ENCODE measurements around the gene ZNF560. TPM values are rescaled to one million over a fixed set of nuclear protein-coding genes. Genes with fewer than 3 reads are reported as not detected.

Gene ZNF560
- total RNA-seq, 2 donors from 2014 or later, result 5.9 TPM; not detected in 1

- no peak overlapping the region for H3K27ac ChIP-seq
- no peak for TF ChIP-seq POLR2A (IDR thresholded peaks at IDR 0.05)
- TF ChIP-seq POLR2AphosphoS5 (IDR thresholded peaks at IDR 0.05), result no peak
- no peak for TF ChIP-seq CTCF (IDR thresholded peaks at IDR 0.05)
- H3K9me3 ChIP-seq, result no peaks in the 10 kb centered on the region
- intact Hi-C loops (cut with DNase I), result no loop called here
- no peak for DNase-seq (ENCODE audit: low spot score)
- H3K36me3 ChIP-seq, result no peaks in the 10 kb centered on the region
- 86% methylated on average over 3 of the region's 3 CpGs for WGBS
- no peaks in the 10 kb centered on the region for H3K27me3 ChIP-seq (replicated peaks; ENCODE audit: insufficient read depth)
- no peaks in the 10 kb centered on the region for H3K4me1 ChIP-seq (replicated peaks)
- H3K4me3 ChIP-seq, result no peak overlapping the region
Observed at GRCh38 chr19:9507285-9507684, 8.9 kb upstream of the ZNF560 start.

- DNase-seq (ENCODE audit: low spot score), result no peak
- no peak overlapping the region for H3K27ac ChIP-seq
- H3K27me3 ChIP-seq (replicated peaks; ENCODE audit: insufficient read depth), result no peaks in the 10 kb centered on the region
- 95% methylated on average over 1 of the region's 1 CpG for WGBS
- H3K4me1 ChIP-seq (replicated peaks), result no peaks in the 10 kb centered on the region
- H3K9me3 ChIP-seq, result no peaks in the 10 kb centered on the region
- intact Hi-C loops (cut with DNase I), result no loop called here
- H3K4me3 ChIP-seq, result no peak overlapping the region
- H3K36me3 ChIP-seq, result no peaks in the 10 kb centered on the region
- no peak for TF ChIP-seq POLR2A (IDR thresholded peaks at IDR 0.05)
- no peak for TF ChIP-seq CTCF (IDR thresholded peaks at IDR 0.05)
- TF ChIP-seq POLR2AphosphoS5 (IDR thresholded peaks at IDR 0.05), result no peak
Observed at GRCh38 chr19:9500796-9501195, 2.4 kb upstream of the ZNF560 start.

- H3K27me3 ChIP-seq (replicated peaks; ENCODE audit: insufficient read depth), result no peaks in the 10 kb centered on the region
- TF ChIP-seq POLR2AphosphoS5 (IDR thresholded peaks at IDR 0.05) (no peak), POLR2A (IDR thresholded peaks at IDR 0.05) (no peak), CTCF (IDR thresholded peaks at IDR 0.05) (no peak)
- DNase-seq (ENCODE audit: low spot score), result no peak
- H3K4me3 ChIP-seq, result no peak overlapping the region
- no peaks in the 10 kb centered on the region for H3K9me3 ChIP-seq
- H3K36me3 ChIP-seq, result no peaks in the 10 kb centered on the region
- intact Hi-C loops (cut with DNase I), result no loop called here
- no peaks in the 10 kb centered on the region for H3K4me1 ChIP-seq (replicated peaks)
- no peak overlapping the region for H3K27ac ChIP-seq
- 94% methylated on average over 2 of the region's 2 CpGs for WGBS
Observed at GRCh38 chr19:9494096-9494495, 4.3 kb downstream of the ZNF560 start.

- Histone ChIP-seq H3K27ac (no peak overlapping the region), H3K4me1 (replicated peaks) (no peaks in the 10 kb centered on the region), H3K9me3 (no peaks in the 10 kb centered on the region), H3K36me3 (no peaks in the 10 kb centered on the region), H3K4me3 (no peak overlapping the region), H3K27me3 (replicated peaks; ENCODE audit: insufficient read depth) (no peaks in the 10 kb centered on the region)
- DNase-seq (ENCODE audit: low spot score), result no peak
- TF ChIP-seq POLR2A (IDR thresholded peaks at IDR 0.05) (no peak), POLR2AphosphoS5 (IDR thresholded peaks at IDR 0.05) (no peak)
- intact Hi-C loops (cut with DNase I), result no loop called here
- WGBS, result 93% methylated on average over 2 of the region's 2 CpGs
Observed at GRCh38 chr19:9487016-9487415, 11.4 kb downstream of the ZNF560 start.

- intact Hi-C loops (cut with DNase I), result no loop called here
- no peaks in the 10 kb centered on the region for H3K27me3 ChIP-seq (replicated peaks; ENCODE audit: insufficient read depth)
- H3K27ac ChIP-seq, result no peak overlapping the region
Observed at GRCh38 chr19:9485140-9485539, 13.3 kb downstream of the ZNF560 start.

More at GRCh38 chr19:9485140-9485539, 13.3 kb downstream of the ZNF560 start:
- Histone ChIP-seq H3K4me1 (replicated peaks) (no peaks in the 10 kb centered on the region), H3K4me3 (no peak overlapping the region), H3K9me3 (no peaks in the 10 kb centered on the region), H3K36me3 (no peaks in the 10 kb centered on the region)
- 95% methylated on average over 2 of the region's 2 CpGs for WGBS
- no peak for DNase-seq (ENCODE audit: low spot score)
- TF ChIP-seq POLR2A (IDR thresholded peaks at IDR 0.05), result no peak
- TF ChIP-seq POLR2AphosphoS5 (IDR thresholded peaks at IDR 0.05), result no peak
- no peak for TF ChIP-seq CTCF (IDR thresholded peaks at IDR 0.05)

All from prostate gland (tissue), 2 donors.